ENCODE results near the gene CPEB4. TPM values are rescaled to one million over a fixed set of nuclear protein-coding genes. Genes with fewer than 3 reads are reported as not detected.
A peak's percentile ranks its signal among the peaks of the same experiment; 100 is the strongest.

The CPEB4 gene
- total RNA-seq, 1 donor from 2014 or later = 22.8 TPM

GRCh38 chr5:173941758-173942401 lies 53.7 kb downstream of the CPEB4 start:
- peak; percentile 29 to 58 for DNase-seq (ENCODE audit: low read depth in 2 of 2)

DNA sequence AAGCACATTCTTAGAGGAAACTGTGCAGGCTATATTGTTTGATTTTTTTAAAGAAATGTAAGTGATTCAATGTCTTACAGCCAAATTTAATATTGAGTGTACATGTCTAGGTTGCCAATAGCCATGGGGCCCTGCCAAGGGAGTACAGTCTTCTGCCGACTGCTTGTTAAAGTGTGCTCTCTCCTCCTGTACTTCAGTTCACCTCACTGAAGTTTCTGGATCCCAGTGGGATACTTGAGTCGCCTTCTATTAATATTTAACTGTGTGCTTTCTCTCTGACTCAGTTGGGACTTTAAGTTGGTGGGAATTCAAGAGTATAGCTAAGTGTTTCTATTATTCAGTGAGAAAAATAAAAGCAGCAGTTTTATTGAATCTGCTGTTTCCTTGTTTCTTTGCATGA lies 56.4 kb downstream of the CPEB4 start:
- no peak for DNase-seq (ENCODE audit: low read depth in 2 of 2)

DNA sequence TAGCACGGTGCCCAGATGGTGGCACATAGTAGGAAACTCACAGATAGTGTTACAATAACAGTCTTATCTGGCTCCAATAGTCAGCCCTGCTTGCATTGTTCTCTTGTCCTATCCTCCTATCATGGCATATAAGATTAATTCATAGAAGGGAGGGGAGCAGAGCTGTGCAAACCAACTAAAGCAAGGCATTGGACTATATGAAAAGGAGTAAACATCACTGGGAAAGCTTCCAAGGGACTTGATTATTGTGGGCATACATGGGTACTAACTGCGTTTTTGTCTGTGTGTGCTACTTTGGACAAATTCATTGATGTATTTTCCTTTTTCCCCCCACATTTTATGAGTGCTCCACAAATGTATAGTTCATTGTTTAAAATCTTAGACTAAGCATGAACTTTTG lies 57.0 kb downstream of the CPEB4 start:
- DNase-seq (ENCODE audit: low read depth in 2 of 2) = no peak

DNA sequence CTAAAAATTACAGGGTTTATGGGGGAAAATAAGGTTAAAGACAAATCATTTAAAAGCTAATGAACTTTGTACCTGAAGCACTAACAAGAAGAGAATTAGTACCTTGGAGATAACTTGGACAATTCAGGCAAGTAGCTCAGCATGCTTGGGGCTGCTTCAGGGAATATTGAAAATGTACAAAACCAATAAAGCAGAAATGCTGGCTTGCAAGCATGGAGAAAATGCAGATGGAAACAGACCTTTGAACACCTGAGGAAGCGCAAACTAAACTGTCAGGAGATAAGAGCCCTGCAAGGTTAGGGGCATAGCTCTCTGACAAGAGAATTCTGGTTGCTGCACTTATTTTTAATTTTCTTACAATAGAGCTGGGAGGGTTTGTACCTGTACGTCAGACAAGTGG lies 58.2 kb downstream of the CPEB4 start:
- DNase-seq (ENCODE audit: low read depth in 2 of 2) = no peak

- DNase-seq (ENCODE audit: low read depth in 2 of 2) = no peak
These were observed 62.7 kb downstream of the CPEB4 start for GRCh38 chr5:173950829-173951228.

GRCh38 chr5:173953528-173954090 lies 65.5 kb downstream of the CPEB4 start:
- DNase-seq (ENCODE audit: low read depth in 2 of 2) = no peak

DNA sequence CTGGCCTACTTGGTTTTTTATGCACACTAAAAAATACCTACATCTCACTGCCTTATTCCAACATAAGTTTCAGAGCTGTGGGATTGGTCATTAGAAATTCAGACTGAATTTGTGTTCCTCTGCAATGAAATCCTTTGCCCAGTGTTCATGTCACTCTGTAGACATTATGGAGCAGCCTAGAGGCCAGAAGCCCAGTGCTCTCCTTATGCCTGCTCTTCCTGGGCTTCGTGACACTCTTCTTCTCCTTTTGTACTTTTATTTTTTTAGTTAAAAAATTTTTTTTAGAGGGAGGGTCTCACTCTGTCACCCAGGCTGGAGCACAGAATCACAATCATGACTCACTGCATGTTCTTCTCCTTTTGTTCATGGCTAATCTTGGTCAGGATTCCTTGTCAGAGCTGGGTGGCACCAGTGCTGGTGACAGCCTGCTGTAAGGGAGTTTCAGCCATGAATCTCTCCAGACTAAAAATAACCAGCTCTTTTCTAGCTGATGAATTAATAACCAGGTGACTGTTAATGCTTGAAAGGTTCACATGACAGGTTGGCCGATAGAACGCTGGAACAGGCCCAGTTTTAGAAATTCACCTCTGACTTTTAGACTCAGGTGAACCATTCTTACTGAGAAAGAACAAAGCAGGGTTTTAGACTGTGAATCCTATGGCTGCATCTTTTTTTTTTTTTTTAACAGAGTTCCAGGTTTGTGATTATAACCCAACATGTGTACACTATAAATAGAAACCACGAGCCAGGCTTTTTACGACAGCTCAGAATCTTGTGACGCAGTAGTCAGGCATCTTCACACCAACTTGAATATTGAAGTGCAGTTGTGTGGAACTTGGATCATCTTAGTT lies 66.7 kb downstream of the CPEB4 start:
- no peak for DNase-seq (ENCODE audit: low read depth in 2 of 2)

GRCh38 chr5:173960986-173961385 lies 72.8 kb downstream of the CPEB4 start:
- no peak for DNase-seq (ENCODE audit: low read depth in 2 of 2)

- DNase-seq (ENCODE audit: low read depth in 2 of 2) = no peak
These were observed 73.3 kb downstream of the CPEB4 start for GRCh38 chr5:173961418-173961817.

- no peak for DNase-seq (ENCODE audit: low read depth in 2 of 2)
These were observed 74.4 kb downstream of the CPEB4 start for GRCh38 chr5:173962436-173962972.

DNA sequence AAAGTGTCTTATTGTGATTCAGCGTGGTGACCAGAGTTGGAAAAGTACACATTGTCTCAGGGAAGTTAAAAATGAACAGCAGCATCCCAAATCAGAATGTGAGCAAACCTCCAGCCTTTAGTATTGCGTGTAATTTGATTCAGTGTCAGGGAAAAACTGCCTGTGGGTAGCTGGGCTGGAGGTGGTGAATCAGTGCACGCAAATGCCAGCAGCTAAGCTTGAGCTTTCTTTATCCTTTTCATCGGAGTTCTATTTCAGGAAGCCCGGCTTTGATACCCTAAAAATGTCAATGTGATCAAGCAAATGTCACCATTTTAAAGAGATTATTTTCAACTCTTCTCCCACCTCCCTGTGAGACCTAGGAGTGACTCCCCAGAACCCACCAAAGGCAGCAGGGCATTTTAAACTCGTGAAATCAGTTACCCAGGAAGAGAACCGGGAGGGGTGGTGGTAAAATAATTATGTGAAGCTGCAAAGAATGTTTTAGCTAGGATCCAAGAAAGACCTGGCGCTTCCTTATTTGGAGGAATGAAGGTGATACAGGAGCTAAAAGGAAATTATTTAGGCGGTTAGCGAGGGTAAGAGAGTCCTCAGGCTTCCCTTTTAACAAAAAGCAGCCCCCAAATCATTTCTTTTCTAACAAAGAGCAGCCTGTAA lies 75.2 kb downstream of the CPEB4 start:
- DNase-seq (ENCODE audit: low read depth in 2 of 2) = peak in 1 of 2 donors; percentile 7

GRCh38 chr5:173963867-173964441 lies 75.8 kb downstream of the CPEB4 start:
- DNase-seq (ENCODE audit: low read depth in 2 of 2) = peak in 1 of 2 donors; percentile 18

GRCh38 chr5:173964506-173964905 lies 76.4 kb downstream of the CPEB4 start:
- DNase-seq (ENCODE audit: low read depth in 2 of 2) = no peak

DNA sequence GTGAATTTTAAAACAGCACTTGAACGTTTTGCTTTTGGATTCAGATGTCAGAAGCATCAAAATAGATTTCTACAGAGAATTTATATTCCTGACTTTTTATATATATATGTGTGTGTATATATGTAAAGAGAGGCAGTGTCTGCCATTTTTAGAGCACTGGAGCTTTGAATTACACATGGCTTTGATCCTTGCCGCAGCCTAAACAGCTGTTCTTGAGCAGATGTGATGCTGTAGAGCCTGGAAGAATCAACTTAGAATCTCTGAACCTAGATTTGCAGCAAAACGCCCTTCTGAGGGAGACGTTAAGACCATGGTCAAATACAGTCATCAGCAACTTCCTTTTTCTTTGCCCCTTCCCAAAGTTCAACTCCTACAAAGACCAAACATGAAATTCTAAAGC lies 79.1 kb downstream of the CPEB4 start:
- DNase-seq (ENCODE audit: low read depth in 2 of 2) = no peak

DNA sequence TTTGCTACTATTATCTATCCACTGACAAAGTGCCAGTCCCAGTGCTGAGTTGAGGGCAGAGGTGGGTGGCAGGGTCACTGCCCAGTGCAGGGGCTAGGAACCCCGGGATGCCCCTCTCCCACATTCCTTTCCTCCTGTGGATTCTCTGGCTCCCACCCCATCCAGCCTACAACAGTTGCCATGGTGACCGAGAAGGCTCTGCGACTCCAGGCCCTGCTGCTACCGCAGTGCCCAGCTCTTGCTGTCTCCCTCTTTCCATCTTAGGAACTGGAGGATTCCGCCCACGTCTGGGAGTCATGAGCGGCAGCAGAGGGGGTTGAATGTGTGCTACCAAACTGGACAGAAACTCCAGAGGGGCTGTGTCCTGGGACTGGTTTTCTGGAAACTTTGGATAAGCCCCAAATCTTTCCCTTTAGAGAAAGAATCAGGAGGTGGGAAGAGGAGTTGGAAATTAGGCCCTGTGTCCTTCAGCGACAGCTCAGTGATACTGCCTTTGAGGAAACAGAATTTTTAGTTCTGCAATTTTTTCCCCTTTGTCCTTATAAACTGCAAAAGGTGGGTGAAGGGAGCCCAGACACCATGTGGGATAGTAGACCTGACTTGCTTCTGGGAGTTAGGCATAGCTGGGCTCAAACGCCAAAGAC lies 80.1 kb downstream of the CPEB4 start:
- DNase-seq (ENCODE audit: low read depth in 2 of 2) = no peak

- no peak for DNase-seq (ENCODE audit: low read depth in 2 of 2)
These were observed 81.3 kb downstream of the CPEB4 start for GRCh38 chr5:173969167-173970049.

- no peak for DNase-seq (ENCODE audit: low read depth in 2 of 2)
These were observed 82.9 kb downstream of the CPEB4 start for GRCh38 chr5:173970878-173971650.

GRCh38 chr5:173971681-173972345 lies 83.7 kb downstream of the CPEB4 start:
- DNase-seq (ENCODE audit: low read depth in 2 of 2) = no peak

- no peak for DNase-seq (ENCODE audit: low read depth in 2 of 2)
These were observed 84.4 kb downstream of the CPEB4 start for GRCh38 chr5:173972607-173972924.

Data from lung microvascular endothelial cell (primary cell).